Placental pericyte (primary cell): Measurements from ENCODE around the gene KLC1. TPM values are rescaled to one million over a fixed set of nuclear protein-coding genes. Genes with fewer than 3 reads are reported as not detected.

Source experiments
- small RNA-seq: library from RNA; depleted of rRNA; stranded (forward); fragments of <200 nt; gene quantifications from one replicate; pipeline ENCODE3, GENCODE V24; 2012; ENCODE audit warnings: low replicate concordance
- total RNA-seq: library from RNA; depleted of rRNA; stranded (reverse); fragments of >200 nt; gene quantifications from 2 replicates; pipeline ENCODE4 v1.2.3, GENCODE V29; 2012

Gene KLC1
- total RNA-seq = 213 and 281 TPM in 2 replicates

DNA sequence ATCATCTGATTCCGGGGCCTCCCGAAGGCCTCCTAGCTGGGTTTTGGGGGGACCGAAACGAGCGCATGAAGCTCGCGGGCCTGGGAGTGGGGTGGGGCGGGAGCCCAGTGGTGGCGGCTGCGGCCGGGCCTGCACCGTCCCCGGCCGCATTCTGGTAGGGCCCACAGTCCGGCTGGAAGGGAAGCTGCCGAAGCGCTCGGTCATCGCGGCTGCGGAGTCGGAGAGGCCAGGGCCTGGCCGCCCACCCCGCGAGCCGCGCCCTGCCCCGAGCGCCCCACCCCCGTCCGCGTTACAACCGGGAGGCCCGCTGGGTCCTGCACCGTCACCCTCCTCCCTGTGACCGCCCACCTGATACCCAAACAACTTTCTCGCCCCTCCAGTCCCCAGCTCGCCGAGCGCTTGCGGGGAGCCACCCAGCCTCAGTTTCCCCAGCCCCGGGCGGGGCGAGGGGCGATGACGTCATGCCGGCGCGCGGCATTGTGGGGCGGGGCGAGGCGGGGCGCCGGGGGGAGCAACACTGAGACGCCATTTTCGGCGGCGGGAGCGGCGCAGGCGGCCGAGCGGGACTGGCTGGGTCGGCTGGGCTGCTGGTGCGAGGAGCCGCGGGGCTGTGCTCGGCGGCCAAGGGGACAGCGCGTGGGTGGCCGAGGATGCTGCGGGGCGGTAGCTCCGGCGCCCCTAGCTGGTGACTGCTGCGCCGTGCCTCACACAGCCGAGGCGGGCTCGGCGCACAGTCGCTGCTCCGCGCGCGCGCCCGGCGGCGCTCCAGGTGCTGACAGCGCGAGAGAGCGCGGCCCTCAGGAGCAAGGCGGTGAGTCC, at the start of gene KLC1:
TSS of gene KLC1 (plus strand) at position 528 of the 819 bp plus-strand sequence. CDS start 25,354 bp downstream, outside the sequence.

DNA sequence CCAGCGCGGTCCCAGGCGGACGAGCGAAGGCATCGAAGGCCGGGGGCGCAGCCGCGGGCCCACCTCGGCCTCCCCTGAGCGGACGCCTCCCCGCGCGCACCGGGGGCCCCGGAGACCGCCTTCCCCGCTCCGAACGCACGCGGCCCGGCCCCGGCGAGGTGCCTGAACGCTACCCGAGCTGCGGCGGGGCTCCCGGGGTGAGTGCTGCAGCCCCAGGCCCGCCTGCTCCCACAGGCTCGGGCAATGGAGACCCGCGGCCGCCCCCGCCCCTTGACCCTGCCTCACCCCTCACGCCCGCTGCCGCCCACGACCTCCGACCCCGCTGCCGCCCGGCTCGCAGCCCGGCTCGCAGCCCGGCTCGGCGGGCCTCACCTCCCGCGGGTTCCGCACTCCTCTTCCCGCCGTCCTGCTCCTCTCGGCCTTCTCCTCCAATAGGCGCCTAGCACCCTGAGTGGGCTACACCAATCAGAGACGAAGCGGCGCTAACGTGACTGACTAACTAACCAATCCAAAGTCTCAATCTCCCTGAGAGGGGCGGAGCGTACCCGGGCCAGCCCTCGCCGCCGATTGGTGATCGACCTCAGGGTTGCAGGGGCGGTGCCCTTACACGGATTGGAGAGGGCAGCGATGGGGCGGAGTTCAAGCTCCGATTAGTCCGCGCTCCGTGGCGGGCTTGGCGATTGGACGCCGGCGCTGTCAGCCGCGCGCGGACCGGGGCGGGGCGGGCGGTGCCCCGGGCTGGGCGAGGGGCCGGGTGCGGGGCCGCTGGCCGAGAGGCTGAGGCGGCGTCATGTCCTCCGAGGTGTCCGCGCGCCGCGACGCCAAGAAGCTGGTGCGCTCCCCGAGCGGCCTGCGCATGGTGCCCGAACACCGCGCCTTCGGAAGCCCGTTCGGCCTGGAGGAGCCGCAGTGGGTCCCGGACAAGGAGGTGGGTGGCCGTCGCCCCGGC, 86.3 kb downstream of the KLC1 start, which contains the start of the genes XRCC3 and ZFYVE21:
TSS of gene XRCC3 (minus strand) at position 400 of the 949 bp plus-strand sequence. CDS start 4,364 bp downstream, outside the sequence.
TSS of gene ZFYVE21 (plus strand) at position 759 of the 949 bp plus-strand sequence. CDS start at position 791, 32 bp downstream.

Small RNAs within 50 kb of the gene (small RNA-seq; reads per million reads assigned to genes)
- gene RF00019 = not detected

Other genes starting within 250 kb of the KLC1 start
- gene MARK3, start 243.8 kb upstream of the KLC1 start, total RNA-seq = 105 and 133 TPM in 2 replicates
- 5.3 and 7.0 TPM in 2 replicates for gene CKB, start 106.4 kb upstream of the KLC1 start, total RNA-seq
- gene TRMT61A, start 100.0 kb upstream of the KLC1 start, total RNA-seq = 12.7 and 15.6 TPM in 2 replicates
- gene BAG5, start 66.6 kb upstream of the KLC1 start, total RNA-seq = 23.6 and 35.8 TPM in 2 replicates
- 12.0 and 18.2 TPM in 2 replicates for gene COA8, start 66.3 kb upstream of the KLC1 start, total RNA-seq
- 3.1 and 28.6 TPM in 2 replicates for gene XRCC3, start 86.2 kb downstream of the KLC1 start, total RNA-seq
- 23.3 and 35.9 TPM in 2 replicates for gene ZFYVE21, start 86.6 kb downstream of the KLC1 start, total RNA-seq
- gene PPP1R13B, start 218.4 kb downstream of the KLC1 start, total RNA-seq = 2.0 and 3.4 TPM in 2 replicates